Activated naive CD8-positive, alpha-beta T cell treated with anti-CD3 and anti-CD28 coated beads for 36 hours (primary cell): ENCODE data around the gene C11orf42. TPM values are rescaled to one million over a fixed set of nuclear protein-coding genes. Genes with fewer than 3 reads are reported as not detected.

ENCODE experiments used
- DNase-seq: peaks from one replicate; pipeline ENCODE4 v3.0.0; 2021
- H3K27ac Mint-ChIP-seq: one replicate; pipeline ENCODE4 v1.8.0; 2022; ENCODE audit warnings: mild to moderate bottlenecking, moderate library complexity, mixed read lengths
- H3K27me3 Mint-ChIP-seq: one replicate; pipeline ENCODE4 v1.8.0; 2022; ENCODE audit warnings: mild to moderate bottlenecking, mixed read lengths
- H3K36me3 Mint-ChIP-seq: one replicate; pipeline ENCODE4 v1.8.0; 2021; ENCODE audit warnings: mild to moderate bottlenecking, mixed read lengths
- H3K4me1 Mint-ChIP-seq: one replicate; pipeline ENCODE4 v1.8.0; 2021; ENCODE audit warnings: mixed read lengths
- H3K4me3 Mint-ChIP-seq: one replicate; pipeline ENCODE4 v1.8.0; 2022; ENCODE audit warnings: mild to moderate bottlenecking, moderate library complexity, mixed read lengths
- H3K9me3 Mint-ChIP-seq: one replicate; pipeline ENCODE4 v1.8.0; 2022; ENCODE audit warnings: mixed read lengths
- total RNA-seq, 2 experiments: library from RNA; stranded (reverse); gene quantifications; one replicate each; pipeline ENCODE4 v1.2.3, GENCODE V29; 2021

Gene C11orf42
- total RNA-seq, result not detected

GRCh38 chr11:6205366-6205765, at the start of gene C11orf42:
Gene C11orf42 (plus strand): TSS chr11:6205557. CDS start chr11:6205616, 59 bp downstream.
- DNase-seq, result no peak
- Mint-ChIP-seq H3K27me3 (no peaks in the 10 kb centered on the region), H3K9me3 (no peaks in the 10 kb centered on the region), H3K27ac (no peak within 1 kb of the TSS), H3K36me3 (peaks cover 20% of the 10 kb centered on the region), H3K4me3 (no peak within 1 kb of the TSS), H3K4me1 (peaks cover 32% of the 10 kb centered on the region)

- no peaks in the 10 kb centered on the region for H3K36me3 Mint-ChIP-seq
- H3K4me1 Mint-ChIP-seq, result no peaks in the 10 kb centered on the region
- H3K4me3 Mint-ChIP-seq, result no peak overlapping the region
- DNase-seq, result no peak
- H3K9me3 Mint-ChIP-seq, result no peaks in the 10 kb centered on the region
- H3K27ac Mint-ChIP-seq, result no peak overlapping the region
- H3K27me3 Mint-ChIP-seq, result peaks cover 12% of the 10 kb centered on the region
Observed at GRCh38 chr11:6156628-6157359, 48.6 kb upstream of the C11orf42 start.

- no peak for DNase-seq
- peaks cover 2% of the 10 kb centered on the region for H3K9me3 Mint-ChIP-seq
- no peaks in the 10 kb centered on the region for H3K4me1 Mint-ChIP-seq
- H3K27ac Mint-ChIP-seq, result no peak within 1 kb of the TSS
- no peaks in the 10 kb centered on the region for H3K36me3 Mint-ChIP-seq
- peaks cover 11% of the 10 kb centered on the region for H3K27me3 Mint-ChIP-seq
- no peak within 1 kb of the TSS for H3K4me3 Mint-ChIP-seq
Observed at GRCh38 chr11:6170226-6170625, 35.1 kb upstream of the C11orf42 start, which contains the start of gene OR52B2. Gene OR52B2 (minus strand): TSS chr11:6170326. CDS start chr11:6170326, 0 bp downstream.

GRCh38 chr11:6175440-6175839, 29.9 kb upstream of the C11orf42 start:
- H3K4me3 Mint-ChIP-seq, result no peak overlapping the region
- H3K4me1 Mint-ChIP-seq, result no peaks in the 10 kb centered on the region
- no peak for DNase-seq
- H3K27me3 Mint-ChIP-seq, result peaks cover 9% of the 10 kb centered on the region
- H3K27ac Mint-ChIP-seq, result no peak overlapping the region
- peaks cover 5% of the 10 kb centered on the region for H3K9me3 Mint-ChIP-seq
- peaks cover 5% of the 10 kb centered on the region for H3K36me3 Mint-ChIP-seq

- H3K4me3 Mint-ChIP-seq, result no peak overlapping the region
- DNase-seq, result no peak
- no peak overlapping the region for H3K27ac Mint-ChIP-seq
- H3K4me1 Mint-ChIP-seq, result peaks cover 8% of the 10 kb centered on the region
- H3K27me3 Mint-ChIP-seq, result no peaks in the 10 kb centered on the region
- H3K9me3 Mint-ChIP-seq, result peaks cover under 1% of the 10 kb centered on the region
- H3K36me3 Mint-ChIP-seq, result peaks cover 3% of the 10 kb centered on the region
Observed at GRCh38 chr11:6191742-6192141, 13.6 kb upstream of the C11orf42 start.

- Mint-ChIP-seq H3K4me1 (peaks cover 12% of the 10 kb centered on the region), H3K27ac (no peak overlapping the region), H3K36me3 (peaks cover 3% of the 10 kb centered on the region), H3K27me3 (no peaks in the 10 kb centered on the region), H3K9me3 (no peaks in the 10 kb centered on the region), H3K4me3 (no peak overlapping the region)
- no peak for DNase-seq
Observed at GRCh38 chr11:6194065-6194581, 11.2 kb upstream of the C11orf42 start.

GRCh38 chr11:6196396-6196795, 9.0 kb upstream of the C11orf42 start:
- no peaks in the 10 kb centered on the region for H3K9me3 Mint-ChIP-seq
- H3K4me1 Mint-ChIP-seq, result peaks cover 18% of the 10 kb centered on the region
- DNase-seq, result no peak
- no peaks in the 10 kb centered on the region for H3K27me3 Mint-ChIP-seq
- H3K4me3 Mint-ChIP-seq, result no peak overlapping the region
- peaks cover 8% of the 10 kb centered on the region for H3K36me3 Mint-ChIP-seq
- peak overlapping the region; percentile 51 for H3K27ac Mint-ChIP-seq

- no peak overlapping the region for H3K27ac Mint-ChIP-seq
- DNase-seq, result no peak
- no peaks in the 10 kb centered on the region for H3K9me3 Mint-ChIP-seq
- peaks cover 11% of the 10 kb centered on the region for H3K36me3 Mint-ChIP-seq
- H3K4me3 Mint-ChIP-seq, result no peak overlapping the region
- no peaks in the 10 kb centered on the region for H3K27me3 Mint-ChIP-seq
- peaks cover 24% of the 10 kb centered on the region for H3K4me1 Mint-ChIP-seq
Observed at GRCh38 chr11:6197466-6198200, 7.7 kb upstream of the C11orf42 start.

GRCh38 chr11:6199174-6199810, 6.1 kb upstream of the C11orf42 start, which contains the start of gene OR52W1:
Gene OR52W1 (plus strand): TSS chr11:6199224. CDS start chr11:6199224, 0 bp downstream.
- H3K36me3 Mint-ChIP-seq, result peaks cover 20% of the 10 kb centered on the region
- H3K9me3 Mint-ChIP-seq, result no peaks in the 10 kb centered on the region
- no peak within 1 kb of the TSS for H3K27ac Mint-ChIP-seq
- H3K27me3 Mint-ChIP-seq, result no peaks in the 10 kb centered on the region
- no peak for DNase-seq
- H3K4me3 Mint-ChIP-seq, result no peak within 1 kb of the TSS
- H3K4me1 Mint-ChIP-seq, result peaks cover 38% of the 10 kb centered on the region

- H3K27me3 Mint-ChIP-seq, result no peaks in the 10 kb centered on the region
- no peak for DNase-seq
- H3K4me3 Mint-ChIP-seq, result no peak overlapping the region
Observed at GRCh38 chr11:6200975-6201374, 4.4 kb upstream of the C11orf42 start.

GRCh38 chr11:6201481-6201880, 3.9 kb upstream of the C11orf42 start:
- no peaks in the 10 kb centered on the region for H3K9me3 Mint-ChIP-seq
- H3K27ac Mint-ChIP-seq, result no peak overlapping the region
- H3K4me3 Mint-ChIP-seq, result no peak overlapping the region
- H3K36me3 Mint-ChIP-seq, result peaks cover 21% of the 10 kb centered on the region
- H3K27me3 Mint-ChIP-seq, result no peaks in the 10 kb centered on the region
- peaks cover 37% of the 10 kb centered on the region for H3K4me1 Mint-ChIP-seq
- no peak for DNase-seq

More at GRCh38 chr11:6200975-6201374, 4.4 kb upstream of the C11orf42 start:
- Mint-ChIP-seq H3K9me3 (no peaks in the 10 kb centered on the region), H3K36me3 (peaks cover 22% of the 10 kb centered on the region), H3K27ac (peak overlapping the region; percentile 20), H3K4me1 (peaks cover 43% of the 10 kb centered on the region)

GRCh38 chr11:6202041-6202440, 3.3 kb upstream of the C11orf42 start:
- H3K4me3 Mint-ChIP-seq, result no peak overlapping the region
- H3K4me1 Mint-ChIP-seq, result peaks cover 35% of the 10 kb centered on the region
- no peak for DNase-seq
- no peak overlapping the region for H3K27ac Mint-ChIP-seq
- no peaks in the 10 kb centered on the region for H3K9me3 Mint-ChIP-seq
- H3K36me3 Mint-ChIP-seq, result peaks cover 19% of the 10 kb centered on the region
- no peaks in the 10 kb centered on the region for H3K27me3 Mint-ChIP-seq

- Mint-ChIP-seq H3K9me3 (no peaks in the 10 kb centered on the region), H3K27ac (peak overlapping the region; percentile 28), H3K4me1 (peaks cover 32% of the 10 kb centered on the region), H3K4me3 (no peak overlapping the region), H3K36me3 (peaks cover 19% of the 10 kb centered on the region), H3K27me3 (no peaks in the 10 kb centered on the region)
- no peak for DNase-seq
Observed at GRCh38 chr11:6203327-6203726, 2.0 kb upstream of the C11orf42 start.

- H3K36me3 Mint-ChIP-seq, result peaks cover 23% of the 10 kb centered on the region
Observed at GRCh38 chr11:6204706-6205105, 651 bp upstream of the C11orf42 start.

More at GRCh38 chr11:6204706-6205105, 651 bp upstream of the C11orf42 start:
- no peak for DNase-seq
- no peak overlapping the region for H3K27ac Mint-ChIP-seq
- no peaks in the 10 kb centered on the region for H3K27me3 Mint-ChIP-seq
- H3K4me1 Mint-ChIP-seq, result peaks cover 32% of the 10 kb centered on the region
- H3K4me3 Mint-ChIP-seq, result no peak overlapping the region
- no peaks in the 10 kb centered on the region for H3K9me3 Mint-ChIP-seq
